Stomach (tissue), 9 donors: ENCODE data around the gene HAGHL. TPM values are rescaled to one million over a fixed set of nuclear protein-coding genes. Genes with fewer than 3 reads are reported as not detected.

Source experiments
- DNase-seq, 2 donors: peaks; one replicate each; pipeline versions ENCODE4 v3.0.0 to v3.0.0-alpha.2; 2013 to 2019
- H3K27ac ChIP-seq, 5 donors: fragments of 200-600 bp in 4 of 5; sonication (generic) in 4 of 5; one replicate each; pipeline ENCODE4 v1.5.1; 2013 to 2019; ENCODE audit warnings: mild to moderate bottlenecking in 1 of 5, moderate library complexity in 1 of 5
- H3K27me3 ChIP-seq, 3 donors: fragments of 200-600 bp; sonication (generic); one replicate each; pipeline ENCODE4 v1.5.1; 2017 to 2019; ENCODE audit warnings: mixed run types in 1 of 3
- H3K36me3 ChIP-seq, 4 donors: fragments of 200-600 bp; sonication (generic); 1 replicate in 3 of 4; 2 replicates in 1 of 4; pipeline ENCODE4 v1.5.1; 2016 to 2019
- H3K4me1 ChIP-seq, 4 donors: fragments of 200-600 bp; sonication (generic); one replicate each; pipeline ENCODE4 v1.5.1; 2016 to 2019
- H3K4me3 ChIP-seq, 4 donors: fragments of 200-600 bp; sonication (generic) in 3 of 4; one replicate each; pipeline ENCODE4 v1.5.1; 2016 to 2019; ENCODE audit warnings: mild to moderate bottlenecking in 1 of 4
- H3K9me3 ChIP-seq, 4 donors: fragments of 200-600 bp; sonication (generic); one replicate each; pipeline ENCODE4 v1.5.1; 2016 to 2019
- EP300 ChIP-seq: sonication (generic); formaldehyde crosslinking; IDR thresholded peaks from one replicate; pipeline ENCODE4 v1.6.1; 2017; ENCODE audit warnings: antibody characterized with exemption
- POLR2A ChIP-seq, 4 donors: fragments of 450-650 bp; IDR thresholded peaks; one replicate each; pipeline ENCODE4 v1.6.1; 2016; ENCODE audit warnings: antibody characterized with exemption in 4 of 4, control low read depth in 2 of 4, mild to moderate bottlenecking in 1 of 4, moderate library complexity in 1 of 4
- POLR2AphosphoS5 ChIP-seq, 3 donors: sonication (generic); formaldehyde crosslinking; IDR thresholded peaks; one replicate each; pipeline ENCODE4 v1.6.1; 2016; ENCODE audit warnings: antibody characterized with exemption in 3 of 3
- WGBS, 5 donors: extraction: QIAGEN DNeasy Blood & Tissue Kit in 3 of 5; methylation state at CpG; one replicate each; pipeline versions ENCODE4 v1.1.5 to v1.1.7; 2013 to 2018; 5-methylcytosine and 5-hydroxymethylcytosine counted together
- intact Hi-C: fragments of 100-400 bp; cut with DNase I; formaldehyde crosslinking; loops from one replicate; pipeline ENCODE4 v1.15.1; 2023; ENCODE audit warnings: low total_unique reads
- polyA plus RNA-seq, 3 donors: library from polyadenylated mRNA; stranded (reverse); fragments of 200-250 nt; gene quantifications; one replicate each; pipeline ENCODE4 v1.2.3, GENCODE V29; 2013
- total RNA-seq, 5 donors: library from RNA; depleted of rRNA; stranded (reverse); fragments of >200 nt; gene quantifications; one replicate each; pipeline versions ENCODE4 v1.1.0 to v1.2.3, GENCODE V29; 2014 to 2016
- TF ChIP-seq, protein P1 (sequence below), 7 experiments: fragments of 450-650 bp in 4 of 7; fragments of 200-600 bp in 3 of 7; sonication (generic) in 3 of 7; IDR thresholded peaks; one replicate each; pipeline ENCODE4 v1.5.1; 2016 to 2019; ENCODE audit warnings: antibody characterized with exemption in 7 of 7, control low read depth in 2 of 7, mild to moderate bottlenecking in 1 of 7
- donor health status: healthy with polysubstance abuse.
- donor health status: Bipolar disorder and iron deficiency.
- donor health status: healthy.

The HAGHL gene
- total and polyA plus RNA-seq, 8 donors: 3.1 to 19.9 (median 3.9) TPM; not detected in 2

DNA sequence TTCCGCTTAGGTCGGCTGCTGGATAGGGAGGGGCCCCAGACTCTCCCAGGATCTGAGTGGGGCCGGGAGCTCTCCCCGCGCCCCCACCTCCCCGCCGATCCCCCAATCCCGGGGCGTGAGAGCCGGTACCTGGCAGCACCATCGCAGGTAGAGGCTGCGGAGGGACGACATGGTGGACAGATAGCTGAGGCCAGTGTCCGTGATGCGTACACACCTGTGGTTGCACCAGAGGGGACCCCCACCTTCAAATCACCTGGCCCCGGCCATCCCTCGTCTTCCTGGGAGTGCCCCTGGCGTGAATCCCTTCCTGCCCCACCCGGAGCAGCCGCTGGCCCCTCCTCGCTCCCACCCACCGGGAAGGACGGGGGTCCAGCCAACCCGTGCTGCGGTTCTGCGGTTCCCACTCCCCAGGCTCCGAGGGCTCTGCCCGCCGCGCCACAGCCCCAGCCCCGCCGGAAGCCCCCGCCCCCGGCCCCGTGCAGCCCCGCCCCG lies 32.0 kb upstream of the HAGHL start:
- intact Hi-C loops: no loop called here
- H3K4me3 ChIP-seq: peak overlapping the region; percentile 22 to 52 (median 32)
- H3K9me3 ChIP-seq: no peaks in the 10 kb centered on the region
- H3K27me3 ChIP-seq: peaks cover 13 to 87% (median 55%) of the 10 kb centered on the region in 3 donors
- no peaks in the 10 kb centered on the region for H3K36me3 ChIP-seq
- 0 to 3% (median 2%) methylated on average over 11 to 37 of the region's 37 CpGs for WGBS, 5 donors
- TF ChIP-seq POLR2A (IDR thresholded peaks at IDR 0.05): no peak
- TF ChIP-seq POLR2AphosphoS5 (IDR thresholded peaks at IDR 0.05): no peak
- TF ChIP-seq, protein P1, sequence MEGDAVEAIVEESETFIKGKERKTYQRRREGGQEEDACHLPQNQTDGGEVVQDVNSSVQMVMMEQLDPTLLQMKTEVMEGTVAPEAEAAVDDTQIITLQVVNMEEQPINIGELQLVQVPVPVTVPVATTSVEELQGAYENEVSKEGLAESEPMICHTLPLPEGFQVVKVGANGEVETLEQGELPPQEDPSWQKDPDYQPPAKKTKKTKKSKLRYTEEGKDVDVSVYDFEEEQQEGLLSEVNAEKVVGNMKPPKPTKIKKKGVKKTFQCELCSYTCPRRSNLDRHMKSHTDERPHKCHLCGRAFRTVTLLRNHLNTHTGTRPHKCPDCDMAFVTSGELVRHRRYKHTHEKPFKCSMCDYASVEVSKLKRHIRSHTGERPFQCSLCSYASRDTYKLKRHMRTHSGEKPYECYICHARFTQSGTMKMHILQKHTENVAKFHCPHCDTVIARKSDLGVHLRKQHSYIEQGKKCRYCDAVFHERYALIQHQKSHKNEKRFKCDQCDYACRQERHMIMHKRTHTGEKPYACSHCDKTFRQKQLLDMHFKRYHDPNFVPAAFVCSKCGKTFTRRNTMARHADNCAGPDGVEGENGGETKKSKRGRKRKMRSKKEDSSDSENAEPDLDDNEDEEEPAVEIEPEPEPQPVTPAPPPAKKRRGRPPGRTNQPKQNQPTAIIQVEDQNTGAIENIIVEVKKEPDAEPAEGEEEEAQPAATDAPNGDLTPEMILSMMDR (IDR thresholded peaks at IDR 0.05): no peak
- TF ChIP-seq EP300: no peak
- no peak for DNase-seq
- peaks cover 32 to 41% (median 35%) of the 10 kb centered on the region in 4 donors for H3K4me1 ChIP-seq
- no peak overlapping the region for H3K27ac ChIP-seq

- Histone ChIP-seq H3K27me3 (peaks cover 19 to 93% (median 61%) of the 10 kb centered on the region in 3 donors), H3K9me3 (no peaks in the 10 kb centered on the region), H3K27ac (peak overlapping the region in 2 of 5 donors; percentile 43 to 71), H3K4me3 (peak overlapping the region; percentile 21 to 52 (median 30)), H3K4me1 (peaks cover 29 to 37% (median 36%) of the 10 kb centered on the region in 4 donors), H3K36me3 (no peaks in the 10 kb centered on the region)
- DNase-seq: peak; percentile 76 to 82
- TF ChIP-seq, protein P1 (IDR thresholded peaks at IDR 0.05): no peak
- TF ChIP-seq POLR2A (IDR thresholded peaks at IDR 0.05) (no peak), EP300 (no peak), POLR2AphosphoS5 (IDR thresholded peaks at IDR 0.05) (no peak)
- intact Hi-C loops: no loop called here
- 1 to 4% (median 2%) methylated on average over 3 to 69 of the region's 71 CpGs for WGBS, 5 donors
Observed at GRCh38 chr16:695355-696089, 31.4 kb upstream of the HAGHL start.

DNA sequence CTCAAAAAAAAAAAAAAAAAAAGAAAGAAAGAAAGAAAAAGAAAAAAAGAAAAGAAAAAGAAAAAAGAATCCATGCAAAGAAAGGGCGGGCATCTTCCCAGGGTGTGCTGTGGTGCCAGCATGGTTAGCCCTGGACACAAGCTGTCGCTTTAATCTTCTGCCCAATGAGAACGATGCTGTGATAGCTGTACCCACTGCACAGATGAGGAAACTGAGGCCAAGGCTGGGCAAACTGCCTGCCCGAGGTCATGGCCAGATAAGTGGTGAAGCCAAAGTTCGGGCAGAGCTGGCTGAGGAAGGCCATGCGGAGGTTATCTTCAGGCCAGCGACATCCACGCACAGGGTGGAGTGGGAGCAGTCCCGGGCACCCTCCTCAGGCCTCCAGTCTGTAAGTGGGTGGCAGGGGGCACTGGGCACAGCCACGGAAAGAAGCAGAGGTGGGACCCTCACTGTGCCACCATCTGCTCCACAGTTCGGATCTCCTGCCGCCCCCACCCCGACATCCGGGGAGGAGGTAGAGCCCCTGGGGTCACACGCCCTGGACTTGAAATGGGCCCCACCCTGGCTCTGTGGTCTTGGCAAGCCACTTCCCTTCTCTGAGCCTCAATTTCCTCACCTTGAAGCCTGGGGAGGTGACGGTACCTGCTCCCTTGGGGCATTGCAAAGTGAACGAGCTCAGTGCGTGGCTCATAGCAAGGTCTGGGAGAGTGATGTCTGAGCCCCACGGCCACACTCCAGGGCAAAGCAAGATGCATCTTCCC lies 27.8 kb upstream of the HAGHL start:
- TF ChIP-seq, protein P1 (IDR thresholded peaks at IDR 0.05): no peak
- intact Hi-C loops: no loop called here
- 63 to 72% (median 70%) methylated on average over 12 to 19 of the region's 19 CpGs for WGBS, 5 donors

DNA sequence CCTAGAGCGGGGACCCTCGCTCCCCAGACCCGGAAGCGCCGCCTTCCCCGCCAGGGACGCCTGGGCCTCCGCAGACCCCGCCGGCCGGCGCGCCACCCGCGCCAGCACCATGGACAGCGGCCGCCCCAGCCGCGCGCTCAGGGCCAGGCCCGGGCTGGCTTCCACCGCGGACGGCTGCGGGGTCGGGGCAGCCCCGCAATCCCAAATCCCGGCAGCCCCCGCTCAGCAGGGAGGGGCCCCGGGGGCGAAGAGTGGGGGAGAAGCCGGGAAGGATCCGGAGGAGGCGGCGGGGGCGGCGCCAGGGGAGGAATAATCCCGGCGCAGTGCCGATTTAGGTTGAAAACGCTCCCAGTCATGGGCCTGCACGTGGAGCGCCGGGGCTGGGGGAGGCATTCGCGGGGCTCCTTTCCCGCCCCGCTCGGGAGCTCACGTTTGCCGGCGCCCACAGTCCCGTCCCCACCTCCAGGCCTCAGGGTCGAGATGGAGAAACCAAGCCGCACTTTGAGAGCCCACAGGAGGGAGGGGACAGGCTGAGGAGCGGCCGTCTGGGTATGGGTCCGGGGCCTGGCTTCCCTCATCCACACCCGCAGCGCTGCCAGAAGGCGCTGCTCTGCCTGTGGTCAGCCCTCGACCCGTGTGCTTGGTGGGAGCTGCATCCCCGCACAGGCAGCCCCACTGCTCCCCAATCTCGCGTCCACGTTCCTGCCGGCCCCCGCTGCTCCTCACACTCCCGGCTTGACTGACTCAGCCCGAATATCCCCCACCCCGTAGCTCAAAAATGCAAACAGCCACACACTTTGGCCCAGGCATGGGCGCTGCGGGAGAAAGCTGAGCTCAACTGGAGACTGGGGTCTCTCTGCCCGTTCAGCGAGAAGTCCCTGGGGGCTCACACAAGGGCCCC lies 26.0 kb upstream of the HAGHL start:
- no peak overlapping the region for H3K27ac ChIP-seq
- intact Hi-C loops: no loop called here
- peaks cover 8 to 30% (median 20%) of the 10 kb centered on the region in 4 donors for H3K4me1 ChIP-seq
- no peak overlapping the region for H3K4me3 ChIP-seq
- H3K9me3 ChIP-seq: no peaks in the 10 kb centered on the region
- DNase-seq: peak in 1 of 2 donors; percentile 81
- H3K27me3 ChIP-seq: peaks cover 40 to 99% (median 79%) of the 10 kb centered on the region in 3 donors
- 6 to 9% (median 6%) methylated on average over 35 to 76 of the region's 76 CpGs for WGBS, 5 donors
- H3K36me3 ChIP-seq: no peaks in the 10 kb centered on the region
- TF ChIP-seq, protein P1 (IDR thresholded peaks at IDR 0.05): no peak
- no peak for TF ChIP-seq POLR2A (IDR thresholded peaks at IDR 0.05)
- TF ChIP-seq POLR2AphosphoS5 (IDR thresholded peaks at IDR 0.05): no peak

More for the DNA sequence above, 27.8 kb upstream of the HAGHL start:
- no peak overlapping the region for H3K27ac ChIP-seq
- H3K4me1 ChIP-seq: peaks cover 25 to 37% (median 32%) of the 10 kb centered on the region in 4 donors
- no peaks in the 10 kb centered on the region for H3K9me3 ChIP-seq
- no peaks in the 10 kb centered on the region for H3K36me3 ChIP-seq
- DNase-seq: no peak
- H3K4me3 ChIP-seq: no peak overlapping the region
- peaks cover 36 to 99% (median 82%) of the 10 kb centered on the region in 3 donors for H3K27me3 ChIP-seq
